GM18951 (cell line): ENCODE measurements around the gene IL12A.

ENCODE experiments used
- POLR2A ChIP-seq: IDR thresholded peaks from 4 replicates; pipeline ENCODE4 v1.6.1; 2011; ENCODE audit warnings: mild to moderate bottlenecking; ENCODE audit not compliant: insufficient read length, insufficient read depth; ENCODE audit errors: extremely low read depth
- in situ Hi-C: fragments of 300-500 bp; cut with MboI; formaldehyde crosslinking; loops from one replicate; pipeline ENCODE4 v1.12.0; 2022; ENCODE audit warnings: low sequenced_read_pairs, mixed read lengths, inconsistent platforms; ENCODE audit not compliant: unreplicated experiment

Gene IL12A

DNA sequence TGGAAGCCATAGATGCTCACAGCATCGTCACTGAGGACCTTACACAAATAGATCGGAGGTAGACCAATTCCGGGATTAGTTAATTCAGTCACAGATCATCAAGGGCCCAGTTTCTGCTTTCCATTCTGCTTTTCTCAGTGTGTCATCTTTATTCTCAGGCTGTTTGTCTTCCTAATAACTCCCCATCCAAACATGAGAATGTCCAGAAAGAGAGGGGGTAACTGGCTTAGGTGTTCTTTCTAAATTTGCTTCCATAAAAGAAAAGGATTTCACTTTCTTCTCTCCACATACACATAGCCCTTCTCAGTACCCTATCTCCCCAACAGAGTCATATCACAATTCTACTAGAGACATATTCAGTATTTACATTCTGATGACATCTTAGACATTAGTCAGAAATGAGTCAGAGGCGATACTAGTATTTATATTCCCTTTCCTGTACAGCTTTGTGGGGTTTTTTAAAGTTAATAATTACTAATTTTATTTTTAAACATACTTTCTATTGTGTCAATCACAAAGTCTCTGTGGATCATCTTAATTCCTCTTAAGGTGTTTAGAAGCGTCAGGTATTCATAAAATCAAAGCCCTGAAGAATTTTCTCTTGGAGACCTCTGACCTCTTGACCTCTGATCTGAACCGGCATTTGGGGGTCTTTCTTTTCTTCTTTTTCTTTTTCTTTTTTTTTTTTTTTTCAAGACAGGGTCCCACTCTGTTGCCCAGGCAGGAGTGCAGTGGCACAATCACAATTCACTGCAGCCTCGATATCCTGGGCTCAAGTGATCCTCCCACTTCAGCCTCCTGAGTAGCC lies 24.3 kb upstream of the IL12A start:
- TF ChIP-seq POLR2A: no peak
- in situ Hi-C loops: no loop called here

GRCh38 chr3:159971311-159971710 lies 17.3 kb upstream of the IL12A start:
- TF ChIP-seq POLR2A: no peak
- in situ Hi-C loops: no loop called here

GRCh38 chr3:159977295-159977694 lies 11.3 kb upstream of the IL12A start:
- TF ChIP-seq POLR2A: no peak
- in situ Hi-C loops: no loop called here

DNA sequence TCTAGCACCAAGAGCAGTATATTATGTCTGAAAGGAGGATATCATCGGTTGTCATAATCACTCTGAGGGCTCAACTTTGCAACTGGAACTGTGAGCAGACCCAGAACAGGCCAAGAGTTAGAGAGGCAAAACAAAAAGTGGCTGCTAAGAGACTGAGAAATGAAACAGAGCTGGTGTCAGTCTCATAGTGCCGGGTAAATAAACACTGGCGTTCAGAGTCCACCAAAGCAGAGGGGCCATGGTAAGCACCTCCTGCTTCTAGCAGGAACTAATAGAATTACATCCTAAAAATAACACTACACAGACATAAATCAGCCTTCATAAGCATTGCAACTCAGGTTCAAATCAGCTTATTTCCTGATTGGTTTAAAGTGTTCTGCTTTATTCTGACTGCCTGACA lies 10.3 kb upstream of the IL12A start:
- in situ Hi-C loops: no loop called here
- TF ChIP-seq POLR2A: no peak

GRCh38 chr3:159978918-159979703 lies 9.5 kb upstream of the IL12A start:
- no peak for TF ChIP-seq POLR2A
- in situ Hi-C loops: no loop called here

GRCh38 chr3:159982442-159982974 lies 6.1 kb upstream of the IL12A start:
- in situ Hi-C loops: no loop called here
- TF ChIP-seq POLR2A: no peak

GRCh38 chr3:159987291-159987711 lies 1.3 kb upstream of the IL12A start:
- TF ChIP-seq POLR2A: no peak
- in situ Hi-C loops: no loop called here

- no peak for TF ChIP-seq POLR2A
- in situ Hi-C loops: loop anchor here (10.0 kb wide), 1 partner anchor 165 kb away; no protein-coding TSS in a partner anchor
Measured at GRCh38 chr3:159989973-159990846, 1.6 kb downstream of the IL12A start.

- no peak for TF ChIP-seq POLR2A
- in situ Hi-C loops: loop anchor here (10.0 kb wide), 1 partner anchor 167 kb away; no protein-coding TSS in a partner anchor
Measured at GRCh38 chr3:159991591-159991990, 3.0 kb downstream of the IL12A start.

GRCh38 chr3:159992589-159992988 lies 4.0 kb downstream of the IL12A start:
- no peak for TF ChIP-seq POLR2A
- in situ Hi-C loops: loop anchor here (10.0 kb wide), 1 partner anchor 168 kb away; no protein-coding TSS in a partner anchor

DNA sequence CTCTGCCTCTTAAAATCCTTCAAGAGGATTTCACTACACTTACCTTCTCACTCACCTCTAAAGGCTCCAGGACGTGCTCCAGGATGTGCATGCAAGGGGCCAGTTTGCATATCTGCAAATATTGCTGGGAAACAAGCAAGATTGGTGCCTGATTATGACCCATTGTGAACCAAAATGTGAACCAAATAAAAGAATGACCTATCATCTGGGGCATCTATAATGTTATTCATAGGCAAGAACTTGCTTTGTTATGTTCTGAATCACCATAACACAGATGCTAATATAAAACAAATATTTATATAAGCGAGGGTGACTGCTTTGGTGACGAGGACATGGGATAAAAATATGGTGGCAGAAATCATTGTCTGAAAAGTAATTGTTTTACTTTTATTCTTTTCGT lies 5.5 kb downstream of the IL12A start:
- TF ChIP-seq POLR2A: no peak
- in situ Hi-C loops: loop anchor here (10.0 kb wide), 1 partner anchor 169 kb away; no protein-coding TSS in a partner anchor

- TF ChIP-seq POLR2A: no peak
- in situ Hi-C loops: loop anchor here (10.0 kb wide), 1 partner anchor 170 kb away; no protein-coding TSS in a partner anchor
Measured at GRCh38 chr3:159995091-159995490, 6.5 kb downstream of the IL12A start.
